Activated T-helper 17 cell treated with anti-CD3 and anti-CD28 coated beads, Interleukin-2, amount 50 U/mL, for 72 hours (primary cell): Measurements from ENCODE around the gene ZCCHC13. TPM values are rescaled to one million over a fixed set of nuclear protein-coding genes. Genes with fewer than 3 reads are reported as not detected.

Experiments used
- ATAC-seq: fragments of 150-1000 bp; cut with Tn5 transposase; replicated peaks from 2 replicates; pipeline ENCODE4 v1.10.0; 2021; ENCODE audit warnings: mild to moderate bottlenecking, moderate library complexity
- H3K27ac Mint-ChIP-seq: one replicate; pipeline ENCODE4 v1.8.0; 2022; ENCODE audit warnings: mixed read lengths
- H3K27me3 Mint-ChIP-seq: one replicate; pipeline ENCODE4 v1.8.0; 2022; ENCODE audit warnings: mixed read lengths
- H3K36me3 Mint-ChIP-seq: one replicate; pipeline ENCODE4 v1.8.0; 2022; ENCODE audit warnings: low read depth, mild to moderate bottlenecking, mixed read lengths
- H3K4me1 Mint-ChIP-seq: one replicate; pipeline ENCODE4 v1.8.0; 2022; ENCODE audit warnings: mixed read lengths
- H3K4me3 Mint-ChIP-seq: one replicate; pipeline ENCODE4 v1.8.0; 2022; ENCODE audit warnings: mild to moderate bottlenecking, mixed read lengths
- H3K9me3 Mint-ChIP-seq: one replicate; pipeline ENCODE4 v1.8.0; 2022; ENCODE audit warnings: mixed read lengths
- total RNA-seq, 2 donors: library from RNA; stranded (reverse); gene quantifications; one replicate each; pipeline ENCODE4 v1.2.3, GENCODE V29; 2022

ZCCHC13 gene
- total RNA-seq, 2 donors from 2014 or later, result not detected

DNA sequence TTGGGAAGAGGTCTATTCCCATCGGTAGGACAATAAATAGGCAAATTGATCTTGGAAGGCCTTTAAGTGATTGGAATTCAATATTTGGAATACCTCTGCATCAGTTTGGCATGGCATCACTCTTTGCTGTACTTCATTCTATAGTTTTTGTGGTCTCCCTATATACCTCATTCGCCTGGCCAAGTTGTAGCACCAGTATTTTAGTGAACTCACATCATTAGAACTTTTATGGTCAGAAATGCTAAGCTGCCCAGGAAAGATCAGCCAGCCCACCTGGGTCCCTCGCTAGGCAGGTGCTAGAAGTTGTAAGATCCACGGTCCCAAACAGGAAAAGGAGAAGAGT is 40.3 kb downstream of the ZCCHC13 start:
- H3K4me3 Mint-ChIP-seq, result no peak overlapping the region
- H3K9me3 Mint-ChIP-seq, result no peaks in the 10 kb centered on the region
- ATAC-seq, result peak; percentile 9
- H3K27me3 Mint-ChIP-seq, result no peaks in the 10 kb centered on the region
- no peak overlapping the region for H3K27ac Mint-ChIP-seq
- H3K4me1 Mint-ChIP-seq, result peaks cover 6% of the 10 kb centered on the region
- H3K36me3 Mint-ChIP-seq, result no peaks in the 10 kb centered on the region

DNA sequence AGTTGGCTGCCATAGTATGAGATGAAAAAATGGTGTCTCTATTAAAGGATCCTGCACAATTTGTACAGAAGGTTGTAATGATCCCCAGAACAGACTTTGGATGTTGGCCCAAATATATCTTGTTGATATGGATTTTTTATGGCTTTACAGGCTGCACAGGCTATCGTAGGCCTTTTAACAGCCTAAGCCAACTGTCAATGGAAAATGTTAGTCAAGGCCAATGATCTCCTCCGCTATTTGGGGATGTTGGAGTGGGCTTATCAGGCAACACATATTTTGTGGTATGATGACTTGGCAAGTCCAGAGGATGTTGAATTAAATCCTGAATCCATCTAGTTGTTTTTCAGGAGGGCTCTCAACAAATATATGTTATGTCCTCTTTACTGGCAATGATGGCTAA is 42.1 kb downstream of the ZCCHC13 start:
- no peaks in the 10 kb centered on the region for H3K36me3 Mint-ChIP-seq

DNA sequence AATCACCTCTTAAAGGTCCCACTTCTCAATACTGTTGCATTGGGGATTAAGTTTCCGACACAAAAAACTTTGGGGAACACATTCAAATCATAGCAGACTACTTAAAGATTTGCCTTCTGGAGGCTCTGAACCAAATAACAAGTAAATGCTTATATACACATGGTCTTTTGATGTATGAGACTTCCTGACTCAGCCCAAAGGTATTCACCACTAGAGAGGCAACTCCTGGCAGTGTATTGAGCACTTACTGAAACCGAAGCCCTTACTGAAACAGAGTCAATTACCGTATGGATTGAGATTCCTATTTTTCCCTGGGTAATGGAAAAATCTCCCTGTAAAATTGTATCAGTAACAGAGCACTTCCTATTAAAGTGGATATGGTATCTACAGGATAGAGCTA is 45.4 kb downstream of the ZCCHC13 start:
- Mint-ChIP-seq H3K36me3 (no peaks in the 10 kb centered on the region), H3K9me3 (no peaks in the 10 kb centered on the region), H3K4me1 (peaks cover 6% of the 10 kb centered on the region), H3K27me3 (no peaks in the 10 kb centered on the region), H3K27ac (no peak overlapping the region), H3K4me3 (no peak overlapping the region)
- no peak for ATAC-seq

More for the DNA sequence above, 42.1 kb downstream of the ZCCHC13 start:
- H3K27me3 Mint-ChIP-seq, result no peaks in the 10 kb centered on the region
- H3K27ac Mint-ChIP-seq, result no peak overlapping the region
- H3K4me1 Mint-ChIP-seq, result peaks cover 6% of the 10 kb centered on the region
- ATAC-seq, result no peak
- no peaks in the 10 kb centered on the region for H3K9me3 Mint-ChIP-seq
- H3K4me3 Mint-ChIP-seq, result no peak overlapping the region

DNA sequence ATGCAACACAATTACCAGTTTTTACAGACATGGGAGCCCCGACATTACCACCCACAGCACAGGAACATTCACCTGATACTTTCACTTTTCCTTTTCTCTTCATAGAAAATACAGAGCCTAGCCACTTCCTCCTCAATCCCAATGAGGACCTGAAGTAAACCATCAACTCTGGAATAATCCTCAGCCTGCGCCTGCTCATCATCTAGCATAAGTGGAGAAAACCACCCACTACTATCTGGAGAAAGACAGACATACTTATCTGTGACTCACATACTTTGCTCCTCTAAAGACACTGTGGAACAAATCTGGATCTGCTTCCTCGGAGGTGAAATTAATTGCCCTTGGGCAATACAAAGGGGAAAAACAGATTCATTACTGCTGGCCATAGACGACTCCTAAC is 47.8 kb downstream of the ZCCHC13 start:
- ATAC-seq, result no peak
- H3K36me3 Mint-ChIP-seq, result no peaks in the 10 kb centered on the region
- H3K27ac Mint-ChIP-seq, result peak overlapping the region; percentile 51
- no peaks in the 10 kb centered on the region for H3K27me3 Mint-ChIP-seq
- H3K4me1 Mint-ChIP-seq, result peaks cover 6% of the 10 kb centered on the region
- H3K9me3 Mint-ChIP-seq, result no peaks in the 10 kb centered on the region
- peak overlapping the region; percentile 66 for H3K4me3 Mint-ChIP-seq

DNA sequence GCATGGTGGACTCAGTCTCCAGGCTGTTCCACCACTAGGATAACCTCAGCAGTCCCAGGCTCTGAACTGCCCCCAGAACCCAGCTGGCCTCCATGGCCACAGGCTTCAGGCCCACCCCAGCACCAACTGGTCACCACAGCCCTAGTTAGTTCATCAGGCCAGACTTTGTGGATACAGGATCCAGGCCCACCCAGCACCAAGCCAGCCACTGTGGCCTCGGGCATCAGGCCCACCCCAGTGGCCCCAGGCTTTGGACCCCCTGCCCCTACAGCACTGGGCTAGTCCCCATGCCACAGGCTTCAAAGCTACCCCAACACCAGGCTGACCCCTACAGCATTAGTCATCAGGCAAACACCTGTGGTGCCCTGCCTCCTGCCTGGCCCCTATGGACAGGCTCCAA is 50.0 kb downstream of the ZCCHC13 start:
- peaks cover 6% of the 10 kb centered on the region for H3K4me1 Mint-ChIP-seq
- H3K27ac Mint-ChIP-seq, result no peak overlapping the region
- no peak overlapping the region for H3K4me3 Mint-ChIP-seq
- ATAC-seq, result no peak
- H3K36me3 Mint-ChIP-seq, result no peaks in the 10 kb centered on the region
- H3K9me3 Mint-ChIP-seq, result no peaks in the 10 kb centered on the region
- H3K27me3 Mint-ChIP-seq, result no peaks in the 10 kb centered on the region

Other genes starting within 250 kb of the ZCCHC13 start
- 1 to 10 TPM in 1 of 2 donors, under 1 TPM in 1; 0.11 to 1.5 TPM for gene SLC16A2, start 117.3 kb downstream of the ZCCHC13 start, total RNA-seq